ENCODE data around the gene RAB7A. TPM values are rescaled to one million over a fixed set of nuclear protein-coding genes. Genes with fewer than 3 reads are reported as not detected.

RAB7A gene
- total and polyA plus RNA-seq, 2 of the 13 experiments (the other 11 are each of a cell fraction or from before 2014, with no cell fraction given) = 26.5 to 182 TPM

GRCh38 chr3:128726023-128727016, at the start of gene RAB7A (continued):
- TF ChIP-seq CENPT (CRISPR knock-in tag; IDR thresholded peaks at IDR 0.05; ENCODE audit: low read depth) (no peak), SCMH1 (CRISPR knock-in tag; IDR thresholded peaks at IDR 0.05; ENCODE audit: borderline replicate concordance) (no peak), ZBTB7B (CRISPR knock-in tag; IDR thresholded peaks at IDR 0.05) (peak; percentile 54; the same call in 1 of the 2 replicates), ZBTB3 (CRISPR knock-in tag; IDR thresholded peaks at IDR 0.05; ENCODE audit: borderline replicate concordance, low read depth) (no peak), HNF1A (IDR thresholded peaks at IDR 0.05; ENCODE audit: low read depth) (no peak), HNF1A (CRISPR knock-in tag; IDR thresholded peaks at IDR 0.05; ENCODE audit: borderline replicate concordance) (no peak; the same call in 1 of the 2 replicates), ZNF33A (CRISPR knock-in tag; IDR thresholded peaks at IDR 0.05; ENCODE audit: borderline replicate concordance) (no peak), PPARG (CRISPR knock-in tag; conservative IDR thresholded peaks at IDR 0.05) (peak; percentile 61; the same call in 1 of the 2 replicates), NFE2L1 (CRISPR knock-in tag; IDR thresholded peaks at IDR 0.05; ENCODE audit: borderline replicate concordance) (no peak), LRRFIP1 (CRISPR knock-in tag; conservative IDR thresholded peaks at IDR 0.05) (no peak), ZNF710 (CRISPR knock-in tag; IDR thresholded peaks at IDR 0.05; ENCODE audit: borderline replicate concordance) (no peak)
